Retinal pigment epithelial cell (primary cell): Measurements from ENCODE around the gene CDK19.
"Not testable (repeated sequence)": the region's sequence is repeated elsewhere in the genome, so short reads cannot be mapped to it uniquely, and the experiment has no call there.

Experiments used
- DNase-seq: peaks from one replicate; pipeline ENCODE4 v3.0.0-alpha.2; 2010; ENCODE audit warnings: low read depth
- H3K4me3 ChIP-seq: 2 replicates; pipeline ENCODE4 v1.5.1; 2011; ENCODE audit warnings: mild to moderate bottlenecking, low read length, control low read depth, moderate library complexity
- TF ChIP-seq, protein P1 (sequence below): conservative IDR thresholded peaks from 2 replicates; pipeline ENCODE4 v1.5.1; 2011; ENCODE audit warnings: low read depth, low read length, control low read depth, inconsistent platforms

Gene CDK19

GRCh38 chr6:110853754-110854477, 38.6 kb upstream of the CDK19 start:
- no peak for DNase-seq
- no peak overlapping the region for H3K4me3 ChIP-seq

GRCh38 chr6:110852773-110853172, 37.5 kb upstream of the CDK19 start:
- TF ChIP-seq, protein P1, sequence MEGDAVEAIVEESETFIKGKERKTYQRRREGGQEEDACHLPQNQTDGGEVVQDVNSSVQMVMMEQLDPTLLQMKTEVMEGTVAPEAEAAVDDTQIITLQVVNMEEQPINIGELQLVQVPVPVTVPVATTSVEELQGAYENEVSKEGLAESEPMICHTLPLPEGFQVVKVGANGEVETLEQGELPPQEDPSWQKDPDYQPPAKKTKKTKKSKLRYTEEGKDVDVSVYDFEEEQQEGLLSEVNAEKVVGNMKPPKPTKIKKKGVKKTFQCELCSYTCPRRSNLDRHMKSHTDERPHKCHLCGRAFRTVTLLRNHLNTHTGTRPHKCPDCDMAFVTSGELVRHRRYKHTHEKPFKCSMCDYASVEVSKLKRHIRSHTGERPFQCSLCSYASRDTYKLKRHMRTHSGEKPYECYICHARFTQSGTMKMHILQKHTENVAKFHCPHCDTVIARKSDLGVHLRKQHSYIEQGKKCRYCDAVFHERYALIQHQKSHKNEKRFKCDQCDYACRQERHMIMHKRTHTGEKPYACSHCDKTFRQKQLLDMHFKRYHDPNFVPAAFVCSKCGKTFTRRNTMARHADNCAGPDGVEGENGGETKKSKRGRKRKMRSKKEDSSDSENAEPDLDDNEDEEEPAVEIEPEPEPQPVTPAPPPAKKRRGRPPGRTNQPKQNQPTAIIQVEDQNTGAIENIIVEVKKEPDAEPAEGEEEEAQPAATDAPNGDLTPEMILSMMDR: no peak
- no peak overlapping the region for H3K4me3 ChIP-seq
- DNase-seq: no peak

More at GRCh38 chr6:110853754-110854477, 38.6 kb upstream of the CDK19 start:
- TF ChIP-seq, protein P1: no peak

DNA sequence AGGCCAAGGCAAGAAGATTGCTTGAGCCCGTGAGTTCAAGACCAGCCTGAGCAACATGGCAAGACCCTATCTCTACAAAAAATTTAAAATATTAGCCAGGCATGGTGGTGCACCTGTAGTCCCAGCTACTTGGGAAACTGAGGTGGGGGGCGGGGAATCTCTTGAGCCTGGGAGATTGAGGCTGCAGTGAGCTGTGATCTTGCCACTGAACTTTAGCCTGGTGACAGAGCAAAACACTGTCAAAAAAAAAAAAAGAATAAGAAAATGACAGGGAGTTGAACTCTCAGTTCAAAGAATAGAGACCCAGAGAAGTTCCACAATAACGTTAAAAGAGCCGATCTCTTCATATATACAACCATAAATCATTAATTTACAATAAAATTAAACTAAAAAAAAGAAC, 34.5 kb upstream of the CDK19 start:
- DNase-seq: no peak
- H3K4me3 ChIP-seq: no peak overlapping the region
- TF ChIP-seq, protein P1: no peak

- H3K4me3 ChIP-seq: no peak overlapping the region
- no peak for DNase-seq
- TF ChIP-seq, protein P1: no peak
Measured at GRCh38 chr6:110841266-110841665, 26.0 kb upstream of the CDK19 start.

- not testable (repeated sequence) for DNase-seq, H3K4me3 ChIP-seq
Measured at GRCh38 chr6:110835751-110836150, 20.5 kb upstream of the CDK19 start.

DNA sequence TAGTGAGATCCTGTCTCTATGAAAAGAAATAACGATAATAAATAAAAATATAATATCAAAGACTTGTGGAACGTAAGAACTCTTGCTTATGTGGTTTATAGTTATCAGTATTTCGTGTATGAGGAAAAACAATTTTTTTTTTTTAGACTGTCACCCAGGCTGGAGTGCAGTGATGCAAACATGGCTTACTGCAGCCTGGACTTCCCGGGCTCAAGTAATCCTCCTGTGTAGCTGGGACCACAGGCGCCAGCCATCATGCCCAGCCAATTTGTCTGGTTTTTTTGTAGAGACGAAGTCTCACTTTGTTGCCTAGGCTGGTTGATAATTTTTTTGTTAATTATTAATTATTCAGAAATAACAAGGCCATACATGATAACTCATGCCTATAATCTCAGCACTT, 18.6 kb upstream of the CDK19 start:
- no peak overlapping the region for H3K4me3 ChIP-seq
- no peak for DNase-seq
- TF ChIP-seq, protein P1: no peak

GRCh38 chr6:110831405-110831804, 16.1 kb upstream of the CDK19 start:
- H3K4me3 ChIP-seq: no peak overlapping the region
- TF ChIP-seq, protein P1: no peak
- DNase-seq: no peak
